A549 (cell line): Measurements from ENCODE around the gene TMEM171.

ENCODE experiments used
- RAD21 ChIP-seq, 2 experiments: fragments of >200 bp in 1 of 2; sonication (Bioruptor Twin) in 1 of 2; formaldehyde crosslinking in 1 of 2; IDR thresholded peaks in 1 of 2; conservative IDR thresholded peaks in 1 of 2; 2 replicates in 1 of 2; 3 replicates in 1 of 2; pipeline ENCODE4 v1.6.1; 2012 to 2018; ENCODE audit warnings: inconsistent platforms in 1 of 2
- RNF2 ChIP-seq: fragments of 200-600 bp; sonication (generic); IDR thresholded peaks from 2 replicates; pipeline ENCODE4 v1.6.1; 2016; ENCODE audit warnings: low read depth, mild to moderate bottlenecking, antibody characterized with exemption, moderate library complexity, borderline replicate concordance
- TF ChIP-seq, protein P1 (sequence below): fragments of 200-600 bp; sonication (generic); IDR thresholded peaks from 2 replicates; pipeline ENCODE4 v1.6.1; 2016; ENCODE audit warnings: antibody characterized with exemption, mild to moderate bottlenecking, moderate library complexity

DNA sequence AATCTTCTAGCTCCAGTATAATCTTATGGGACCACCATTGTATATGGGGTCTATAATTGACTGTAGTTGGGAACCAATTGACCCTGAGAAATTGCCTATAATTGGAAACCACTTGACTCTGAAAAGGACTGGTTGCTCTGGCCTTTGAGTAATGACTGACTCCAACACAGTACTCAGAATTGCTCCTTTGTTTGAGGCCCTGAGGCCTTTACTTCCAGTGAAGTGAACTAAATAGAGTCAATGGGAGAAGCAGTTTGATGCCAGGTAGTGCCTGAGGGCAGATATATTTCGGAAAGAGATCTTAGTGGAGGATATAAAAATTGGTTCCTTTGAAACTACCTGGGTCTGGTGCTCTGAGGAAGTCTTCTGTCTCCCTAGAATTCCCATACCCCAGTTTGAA lies 16.0 kb upstream of the TMEM171 start:
- TF ChIP-seq, protein P1, sequence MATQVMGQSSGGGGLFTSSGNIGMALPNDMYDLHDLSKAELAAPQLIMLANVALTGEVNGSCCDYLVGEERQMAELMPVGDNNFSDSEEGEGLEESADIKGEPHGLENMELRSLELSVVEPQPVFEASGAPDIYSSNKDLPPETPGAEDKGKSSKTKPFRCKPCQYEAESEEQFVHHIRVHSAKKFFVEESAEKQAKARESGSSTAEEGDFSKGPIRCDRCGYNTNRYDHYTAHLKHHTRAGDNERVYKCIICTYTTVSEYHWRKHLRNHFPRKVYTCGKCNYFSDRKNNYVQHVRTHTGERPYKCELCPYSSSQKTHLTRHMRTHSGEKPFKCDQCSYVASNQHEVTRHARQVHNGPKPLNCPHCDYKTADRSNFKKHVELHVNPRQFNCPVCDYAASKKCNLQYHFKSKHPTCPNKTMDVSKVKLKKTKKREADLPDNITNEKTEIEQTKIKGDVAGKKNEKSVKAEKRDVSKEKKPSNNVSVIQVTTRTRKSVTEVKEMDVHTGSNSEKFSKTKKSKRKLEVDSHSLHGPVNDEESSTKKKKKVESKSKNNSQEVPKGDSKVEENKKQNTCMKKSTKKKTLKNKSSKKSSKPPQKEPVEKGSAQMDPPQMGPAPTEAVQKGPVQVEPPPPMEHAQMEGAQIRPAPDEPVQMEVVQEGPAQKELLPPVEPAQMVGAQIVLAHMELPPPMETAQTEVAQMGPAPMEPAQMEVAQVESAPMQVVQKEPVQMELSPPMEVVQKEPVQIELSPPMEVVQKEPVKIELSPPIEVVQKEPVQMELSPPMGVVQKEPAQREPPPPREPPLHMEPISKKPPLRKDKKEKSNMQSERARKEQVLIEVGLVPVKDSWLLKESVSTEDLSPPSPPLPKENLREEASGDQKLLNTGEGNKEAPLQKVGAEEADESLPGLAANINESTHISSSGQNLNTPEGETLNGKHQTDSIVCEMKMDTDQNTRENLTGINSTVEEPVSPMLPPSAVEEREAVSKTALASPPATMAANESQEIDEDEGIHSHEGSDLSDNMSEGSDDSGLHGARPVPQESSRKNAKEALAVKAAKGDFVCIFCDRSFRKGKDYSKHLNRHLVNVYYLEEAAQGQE = no peak
- TF ChIP-seq RNF2 (no peak), RAD21 (conservative IDR thresholded peaks at IDR 0.05 in 1 of 2, IDR thresholded peaks at IDR 0.05 in 1 of 2) (no peak)
